Nephron progenitor cell (in vitro differentiated cells): Measurements from ENCODE around the gene C1QTNF5.

ENCODE experiments used
- DNase-seq: peaks from one replicate; pipeline ENCODE4 v3.0.0; 2021
- H3K27ac Mint-ChIP-seq: 2 replicates; pipeline ENCODE4 v1.8.0; 2021; ENCODE audit warnings: mild to moderate bottlenecking, moderate library complexity, mixed read lengths
- H3K27me3 Mint-ChIP-seq: 2 replicates; pipeline ENCODE4 v1.8.0; 2021; ENCODE audit warnings: mild to moderate bottlenecking, low read depth, mixed read lengths; ENCODE audit not compliant: poor library complexity
- H3K36me3 Mint-ChIP-seq: 2 replicates; pipeline ENCODE4 v1.8.0; 2021; ENCODE audit warnings: low read depth, mixed read lengths
- H3K4me1 Mint-ChIP-seq: 2 replicates; pipeline ENCODE4 v1.8.0; 2021; ENCODE audit warnings: mixed read lengths
- H3K4me3 Mint-ChIP-seq: 2 replicates; pipeline ENCODE4 v1.8.0; 2021; ENCODE audit warnings: mild to moderate bottlenecking, moderate library complexity, mixed read lengths
- H3K9me3 Mint-ChIP-seq: 2 replicates; pipeline ENCODE4 v1.8.0; 2021; ENCODE audit warnings: mild to moderate bottlenecking, moderate library complexity, mixed read lengths
- CTCF ChIP-seq: fragments of 200-600 bp; sonication (generic); IDR thresholded peaks from 2 replicates; pipeline ENCODE4 v1.5.0; 2021; ENCODE audit warnings: antibody characterized with exemption

Gene C1QTNF5

GRCh38 chr11:119336744-119337469 lies 3.8 kb downstream of the C1QTNF5 start:
- peaks cover 12% of the 10 kb centered on the region for H3K36me3 Mint-ChIP-seq
- peaks cover 29% of the 10 kb centered on the region for H3K27me3 Mint-ChIP-seq
- H3K4me1 Mint-ChIP-seq: peaks cover 70% of the 10 kb centered on the region
- no peak for TF ChIP-seq CTCF
- peak overlapping the region; percentile 95 for H3K27ac Mint-ChIP-seq
- peak overlapping the region; percentile 100 for H3K4me3 Mint-ChIP-seq
- no peaks in the 10 kb centered on the region for H3K9me3 Mint-ChIP-seq
- no peak for DNase-seq

GRCh38 chr11:119335655-119336543 lies 4.8 kb downstream of the C1QTNF5 start:
- H3K9me3 Mint-ChIP-seq: no peaks in the 10 kb centered on the region

GRCh38 chr11:119335091-119335654 lies 5.5 kb downstream of the C1QTNF5 start:
- Mint-ChIP-seq H3K4me1 (peaks cover 64% of the 10 kb centered on the region), H3K9me3 (no peaks in the 10 kb centered on the region), H3K4me3 (peak overlapping the region; percentile 100), H3K27me3 (peaks cover 24% of the 10 kb centered on the region), H3K27ac (peak overlapping the region; percentile 100), H3K36me3 (peaks cover 12% of the 10 kb centered on the region)
- TF ChIP-seq CTCF: no peak
- DNase-seq: no peak

More at GRCh38 chr11:119335655-119336543, 4.8 kb downstream of the C1QTNF5 start:
- H3K27me3 Mint-ChIP-seq: peaks cover 24% of the 10 kb centered on the region
- no peak overlapping the region for H3K27ac Mint-ChIP-seq
- no peak for DNase-seq
- no peak for TF ChIP-seq CTCF
- H3K4me1 Mint-ChIP-seq: peaks cover 67% of the 10 kb centered on the region
- peaks cover 12% of the 10 kb centered on the region for H3K36me3 Mint-ChIP-seq
- H3K4me3 Mint-ChIP-seq: peak overlapping the region; percentile 100

- Mint-ChIP-seq H3K27ac (peak within 1 kb of the TSS; percentile 100), H3K9me3 (no peaks in the 10 kb centered on the region), H3K36me3 (peaks cover 12% of the 10 kb centered on the region), H3K27me3 (peaks cover 29% of the 10 kb centered on the region), H3K4me3 (peak within 1 kb of the TSS; percentile 100), H3K4me1 (peaks cover 63% of the 10 kb centered on the region)
- no peak for TF ChIP-seq CTCF
- peak; percentile 93 for DNase-seq
These were observed 6.3 kb downstream of the C1QTNF5 start, which contains the start of gene RNF26 for GRCh38 chr11:119334174-119334930. RNF26 (plus strand) TSS chr11:119334527; CDS start chr11:119335123, 596 bp downstream.

GRCh38 chr11:119332111-119332765 lies 8.4 kb downstream of the C1QTNF5 start:
- no peak for TF ChIP-seq CTCF
- Mint-ChIP-seq H3K27me3 (peaks cover 25% of the 10 kb centered on the region), H3K9me3 (no peaks in the 10 kb centered on the region), H3K27ac (no peak overlapping the region), H3K36me3 (peaks cover 12% of the 10 kb centered on the region), H3K4me1 (peaks cover 42% of the 10 kb centered on the region), H3K4me3 (no peak overlapping the region)
- DNase-seq: no peak
